ENCODE results near the gene ALMS1.
"Not testable (repeated sequence)": the region's sequence is repeated elsewhere in the genome, so short reads cannot be mapped to it uniquely, and the experiment has no call there.

Gene ALMS1

DNA sequence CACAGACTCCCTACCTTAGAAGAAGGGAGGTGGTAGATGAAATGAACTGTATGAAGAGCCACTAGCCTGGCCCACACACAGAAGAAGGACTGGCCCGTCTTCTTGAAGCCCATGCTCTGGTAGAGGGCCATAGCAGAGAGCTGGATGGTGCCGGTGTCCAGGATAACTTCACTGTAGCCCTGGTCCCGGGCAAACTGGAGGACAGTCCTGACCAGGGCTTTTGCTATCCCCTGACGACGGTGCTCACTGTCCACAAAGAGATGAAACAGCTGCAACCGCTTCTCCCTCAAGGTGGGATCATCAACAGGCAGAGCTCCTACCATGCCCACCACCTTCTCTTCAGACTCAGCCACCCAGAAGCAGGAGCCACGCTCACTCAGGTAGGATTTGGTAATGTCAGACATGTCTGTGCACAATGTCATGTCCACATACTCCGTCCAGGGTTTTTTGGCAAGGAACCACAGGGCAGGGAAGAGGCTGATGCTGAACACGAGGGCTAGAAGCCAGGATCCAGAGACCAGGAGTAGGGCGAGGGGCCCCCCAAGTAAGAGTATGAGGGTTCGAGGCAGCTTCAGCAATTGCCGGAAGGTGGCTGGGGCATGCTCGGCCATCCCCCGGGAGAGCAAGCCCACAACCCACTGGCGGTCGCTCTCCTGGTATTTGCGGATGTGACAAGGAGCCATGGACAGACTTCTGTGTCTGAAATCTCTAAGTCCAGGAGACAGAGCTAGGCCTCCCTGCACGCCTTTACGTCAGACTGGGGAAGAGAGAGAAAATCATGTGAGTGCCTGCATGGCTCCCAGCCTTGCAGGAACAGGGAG is 255.5 kb downstream of the ALMS1 start:
- H3K4me3 ChIP-seq (ENCODE audit: low read depth, low read length): no peak overlapping the region
- CTCF ChIA-PET: no interaction called here
- TF ChIP-seq, protein P1, sequence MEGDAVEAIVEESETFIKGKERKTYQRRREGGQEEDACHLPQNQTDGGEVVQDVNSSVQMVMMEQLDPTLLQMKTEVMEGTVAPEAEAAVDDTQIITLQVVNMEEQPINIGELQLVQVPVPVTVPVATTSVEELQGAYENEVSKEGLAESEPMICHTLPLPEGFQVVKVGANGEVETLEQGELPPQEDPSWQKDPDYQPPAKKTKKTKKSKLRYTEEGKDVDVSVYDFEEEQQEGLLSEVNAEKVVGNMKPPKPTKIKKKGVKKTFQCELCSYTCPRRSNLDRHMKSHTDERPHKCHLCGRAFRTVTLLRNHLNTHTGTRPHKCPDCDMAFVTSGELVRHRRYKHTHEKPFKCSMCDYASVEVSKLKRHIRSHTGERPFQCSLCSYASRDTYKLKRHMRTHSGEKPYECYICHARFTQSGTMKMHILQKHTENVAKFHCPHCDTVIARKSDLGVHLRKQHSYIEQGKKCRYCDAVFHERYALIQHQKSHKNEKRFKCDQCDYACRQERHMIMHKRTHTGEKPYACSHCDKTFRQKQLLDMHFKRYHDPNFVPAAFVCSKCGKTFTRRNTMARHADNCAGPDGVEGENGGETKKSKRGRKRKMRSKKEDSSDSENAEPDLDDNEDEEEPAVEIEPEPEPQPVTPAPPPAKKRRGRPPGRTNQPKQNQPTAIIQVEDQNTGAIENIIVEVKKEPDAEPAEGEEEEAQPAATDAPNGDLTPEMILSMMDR (IDR thresholded peaks at IDR 0.05; ENCODE audit: insufficient read depth, low read length, missing control alignments): no peak
- no peak for DNase-seq (ENCODE audit: low read depth, low spot score)
- POLR2A ChIA-PET: no interaction called here

DNA sequence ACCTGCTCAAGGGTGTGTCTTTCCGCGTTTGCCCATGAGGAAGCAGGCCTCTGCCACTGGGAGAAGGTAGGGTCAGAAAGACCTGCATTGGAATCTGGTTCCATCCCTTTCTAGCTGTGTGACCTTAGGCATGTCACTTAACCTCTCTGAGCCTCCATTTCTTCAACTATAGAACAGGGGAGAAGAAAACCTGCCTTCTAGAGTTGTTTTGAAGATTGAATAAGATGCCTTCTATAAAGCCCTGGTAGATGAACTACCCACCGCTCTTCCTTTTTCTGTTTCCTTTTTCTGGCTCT is 256.1 kb downstream of the ALMS1 start:
- CTCF ChIA-PET: no interaction called here

DNA sequence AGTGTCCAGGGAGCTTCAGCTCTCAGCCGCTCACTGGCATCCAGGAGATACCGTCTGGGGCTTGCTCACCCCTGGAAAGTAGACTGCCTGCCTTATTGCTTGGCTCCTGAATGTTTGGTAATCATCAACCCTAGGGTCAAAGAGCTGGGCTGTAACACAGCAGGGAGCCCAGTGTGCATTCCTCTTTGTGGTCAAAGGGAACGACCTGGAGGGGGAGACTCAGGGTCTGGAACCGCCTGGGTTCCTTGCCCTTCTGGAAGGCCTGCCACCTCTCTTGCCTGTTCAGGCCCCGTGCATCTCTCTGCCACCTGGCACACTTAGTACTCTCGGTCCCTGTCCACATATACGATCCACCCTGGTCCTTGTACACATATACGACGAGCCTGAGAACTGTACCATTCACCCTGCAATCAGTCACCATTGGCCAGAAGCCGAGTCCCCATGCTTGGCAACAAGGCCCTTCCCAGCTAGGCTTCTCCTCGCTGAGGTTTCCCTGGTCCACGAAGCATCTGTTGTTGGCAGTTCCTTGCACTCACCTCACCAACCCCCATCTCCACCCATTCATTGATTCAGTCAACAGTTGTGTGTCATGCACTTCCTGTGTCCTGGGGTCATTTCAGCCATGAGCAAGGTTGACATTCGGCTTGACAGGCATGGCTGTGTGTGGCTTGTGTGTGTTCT is 256.8 kb downstream of the ALMS1 start, which contains the start of gene NAT8:
TSS of gene NAT8 (minus strand) at position 85 of the 681 bp plus-strand sequence. CDS start 794 bp downstream, outside the sequence.
- POLR2A ChIA-PET: no interaction called here
- no peak for DNase-seq (ENCODE audit: low read depth, low spot score)
- TF ChIP-seq, protein P1 (IDR thresholded peaks at IDR 0.05; ENCODE audit: insufficient read depth, low read length, missing control alignments): no peak
- CTCF ChIA-PET: no interaction called here
- no peak within 1 kb of the TSS for H3K4me3 ChIP-seq (ENCODE audit: low read depth, low read length)

More for the DNA sequence above, 256.1 kb downstream of the ALMS1 start:
- no peak overlapping the region for H3K4me3 ChIP-seq (ENCODE audit: low read depth, low read length)
- POLR2A ChIA-PET: no interaction called here
- TF ChIP-seq, protein P1 (IDR thresholded peaks at IDR 0.05; ENCODE audit: insufficient read depth, low read length, missing control alignments): no peak
- no peak for DNase-seq (ENCODE audit: low read depth, low spot score)

DNA sequence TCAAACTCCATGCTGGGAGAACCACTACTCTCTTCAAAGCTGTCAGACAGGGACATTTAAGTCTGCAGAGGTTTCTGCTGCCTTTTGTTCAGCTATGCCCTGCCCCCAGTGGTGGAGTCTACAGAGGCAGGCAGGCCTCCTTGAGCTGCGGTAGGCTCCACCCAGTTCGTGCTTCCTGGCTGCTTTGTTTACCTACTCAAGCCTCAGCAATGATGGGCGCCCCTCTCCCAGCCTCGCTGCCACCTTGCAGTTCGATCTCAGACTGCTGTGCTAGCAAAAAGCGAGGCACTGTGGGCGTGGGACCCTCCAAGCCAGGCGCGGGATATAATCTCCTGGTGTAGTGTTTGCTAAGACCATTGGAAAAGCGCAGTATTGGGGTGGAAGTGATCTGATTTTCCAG is 262.1 kb downstream of the ALMS1 start:
- DNase-seq (ENCODE audit: low read depth, low spot score); H3K4me3 ChIP-seq (ENCODE audit: low read depth, low read length); POLR2A ChIA-PET; CTCF ChIA-PET: not testable (repeated sequence)

DNA sequence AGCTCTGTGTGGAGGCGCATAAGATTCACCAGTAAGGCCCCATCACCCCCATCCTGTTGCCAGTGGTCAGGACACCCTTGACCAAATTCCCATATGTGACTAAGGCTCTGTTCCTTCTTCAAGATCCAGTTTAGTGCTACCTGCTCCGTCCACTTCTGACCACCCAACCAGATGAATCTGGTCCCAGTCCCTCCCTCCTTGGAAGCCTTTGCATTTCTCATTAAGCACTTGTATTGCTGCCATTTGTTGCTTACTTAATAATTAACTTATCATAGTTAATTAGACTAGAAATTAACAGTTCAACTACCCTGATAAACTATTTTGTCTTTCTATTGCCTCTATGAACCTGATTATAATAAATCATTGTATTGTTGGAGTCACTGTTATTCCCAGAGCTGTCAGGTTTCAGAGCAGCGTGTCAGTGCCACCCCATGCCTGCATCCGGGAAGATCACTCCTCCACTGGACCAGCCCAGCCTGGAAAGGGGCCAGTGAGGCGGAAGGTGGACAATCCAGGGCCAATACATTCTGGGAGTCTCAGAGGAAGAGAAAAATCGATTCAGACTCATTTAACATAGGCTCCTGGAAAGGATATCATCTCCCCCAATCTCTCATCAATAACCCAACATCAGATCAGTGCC is 266.1 kb downstream of the ALMS1 start:
- H3K4me3 ChIP-seq (ENCODE audit: low read depth, low read length): no peak overlapping the region
- TF ChIP-seq, protein P1 (IDR thresholded peaks at IDR 0.05; ENCODE audit: insufficient read depth, low read length, missing control alignments): no peak
- POLR2A ChIA-PET: no interaction called here
- DNase-seq (ENCODE audit: low read depth, low spot score): no peak
- CTCF ChIA-PET: no interaction called here

DNA sequence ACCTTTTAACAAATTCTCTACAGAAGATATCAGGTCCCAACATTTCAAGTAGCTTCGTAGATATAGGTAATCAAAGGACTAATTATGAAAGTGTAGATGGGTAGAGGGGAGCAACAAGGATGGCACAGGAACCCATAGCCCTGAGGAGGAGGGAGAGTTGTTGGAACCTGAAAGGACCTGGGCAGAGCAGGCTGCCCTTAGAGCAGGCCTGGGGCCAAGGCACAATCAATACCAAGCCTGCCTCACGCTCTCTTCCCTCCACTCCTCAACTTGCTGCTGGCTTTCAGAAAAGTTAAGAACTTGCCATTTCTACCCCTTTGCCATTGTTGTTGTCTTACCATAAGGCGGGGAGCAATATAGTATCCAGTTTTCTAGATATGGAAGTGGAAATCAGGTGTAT is 266.7 kb downstream of the ALMS1 start:
- DNase-seq (ENCODE audit: low read depth, low spot score): no peak
- TF ChIP-seq, protein P1 (IDR thresholded peaks at IDR 0.05; ENCODE audit: insufficient read depth, low read length, missing control alignments): no peak
- ChIA-PET POLR2A (no interaction called here), CTCF (no interaction called here)
- no peak overlapping the region for H3K4me3 ChIP-seq (ENCODE audit: low read depth, low read length)
